GM21423 (cell line): ENCODE measurements around the gene GRIN2A.

Experiments
- ATAC-seq: cut with Tn5 transposase; IDR thresholded peaks from one replicate; pipeline ENCODE4 v1.9.1; 2021; ENCODE audit warnings: mild to moderate bottlenecking, moderate library complexity; ENCODE audit not compliant: unreplicated experiment

The GRIN2A gene

GRCh38 chr16:9790199-9790598, 392.0 kb downstream of the GRIN2A start:
- ATAC-seq = no peak

GRCh38 chr16:9787717-9788116, 394.5 kb downstream of the GRIN2A start:
- ATAC-seq = no peak

- ATAC-seq = no peak
Observed at GRCh38 chr16:9780831-9781230, 401.4 kb downstream of the GRIN2A start.

GRCh38 chr16:9778849-9779248, 403.4 kb downstream of the GRIN2A start:
- no peak for ATAC-seq

- no peak for ATAC-seq
Observed at GRCh38 chr16:9775998-9776397, 406.2 kb downstream of the GRIN2A start.

- ATAC-seq = no peak
Observed at GRCh38 chr16:9773289-9773688, 408.9 kb downstream of the GRIN2A start.

GRCh38 chr16:9772526-9773225, 409.6 kb downstream of the GRIN2A start:
- no peak for ATAC-seq

- no peak for ATAC-seq
Observed at GRCh38 chr16:9766891-9767290, 415.3 kb downstream of the GRIN2A start.

GRCh38 chr16:9763505-9763904, 418.7 kb downstream of the GRIN2A start:
- no peak for ATAC-seq

- no peak for ATAC-seq
Observed at GRCh38 chr16:9761870-9762269, 420.4 kb downstream of the GRIN2A start.

- ATAC-seq = no peak
Observed at GRCh38 chr16:9757687-9758086, 424.5 kb downstream of the GRIN2A start.

- ATAC-seq = no peak
Observed at GRCh38 chr16:9756434-9756833, 425.8 kb downstream of the GRIN2A start.

GRCh38 chr16:9755081-9755480, 427.1 kb downstream of the GRIN2A start:
- ATAC-seq = no peak

- ATAC-seq = no peak
Observed at GRCh38 chr16:9741776-9742175, 440.5 kb downstream of the GRIN2A start.

- ATAC-seq = no peak
Observed at GRCh38 chr16:9739301-9739700, 442.9 kb downstream of the GRIN2A start.

- no peak for ATAC-seq
Observed at GRCh38 chr16:9738690-9739089, 443.5 kb downstream of the GRIN2A start.

- ATAC-seq = no peak
Observed at GRCh38 chr16:9736547-9736946, 445.7 kb downstream of the GRIN2A start.

- ATAC-seq = no peak
Observed at GRCh38 chr16:9723136-9723535, 459.1 kb downstream of the GRIN2A start.

GRCh38 chr16:9713907-9714306, 468.3 kb downstream of the GRIN2A start:
- ATAC-seq = no peak

GRCh38 chr16:9713156-9713555, 469.1 kb downstream of the GRIN2A start:
- no peak for ATAC-seq

- no peak for ATAC-seq
Observed at GRCh38 chr16:9708972-9709620, 473.1 kb downstream of the GRIN2A start.

GRCh38 chr16:9706217-9706836, 475.9 kb downstream of the GRIN2A start:
- ATAC-seq = no peak
